ENCODE measurements around the gene PCDHGA8.
"Not testable (repeated sequence)": the region's sequence is repeated elsewhere in the genome, so short reads cannot be mapped to it uniquely, and the experiment has no call there.

PCDHGA8 gene

DNA sequence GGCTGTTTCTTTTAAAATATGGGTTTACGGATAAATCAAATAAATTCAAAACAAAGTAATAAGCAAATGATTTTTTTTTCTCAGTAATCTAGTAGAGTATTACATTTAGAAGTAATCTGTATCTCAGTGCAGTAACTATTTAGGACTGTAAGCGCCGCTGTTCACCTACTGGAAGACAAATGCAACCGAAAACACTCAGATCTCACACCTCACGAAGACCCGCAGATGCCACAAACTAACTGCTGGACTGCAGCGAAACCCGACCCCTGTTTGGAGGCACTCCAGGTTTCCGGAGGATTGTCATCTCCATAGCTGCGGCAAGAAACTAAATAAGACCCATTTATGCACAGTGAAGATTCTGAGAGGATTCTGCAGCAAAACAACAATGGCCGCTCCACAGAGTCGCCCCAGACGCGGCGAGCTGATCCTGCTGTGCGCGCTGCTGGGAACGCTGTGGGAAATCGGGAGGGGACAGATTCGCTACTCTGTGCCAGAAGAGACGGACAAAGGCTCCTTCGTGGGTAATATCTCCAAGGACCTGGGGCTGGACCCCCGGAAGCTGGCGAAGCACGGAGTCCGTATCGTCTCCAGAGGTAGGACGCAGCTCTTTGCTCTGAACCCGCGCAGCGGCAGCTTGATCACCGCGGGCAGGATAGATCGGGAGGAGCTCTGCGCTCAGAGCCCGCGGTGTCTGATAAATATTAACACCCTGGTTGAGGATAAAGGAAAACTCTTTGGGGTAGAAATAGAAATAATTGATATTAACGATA, at the start of gene PCDHGA8:
Gene PCDHGA8, plus strand, starts transcription at position 205 of the 770 bp plus-strand sequence. Its CDS starts 181 bp downstream, at position 386.
- DNase-seq = no peak

DNA sequence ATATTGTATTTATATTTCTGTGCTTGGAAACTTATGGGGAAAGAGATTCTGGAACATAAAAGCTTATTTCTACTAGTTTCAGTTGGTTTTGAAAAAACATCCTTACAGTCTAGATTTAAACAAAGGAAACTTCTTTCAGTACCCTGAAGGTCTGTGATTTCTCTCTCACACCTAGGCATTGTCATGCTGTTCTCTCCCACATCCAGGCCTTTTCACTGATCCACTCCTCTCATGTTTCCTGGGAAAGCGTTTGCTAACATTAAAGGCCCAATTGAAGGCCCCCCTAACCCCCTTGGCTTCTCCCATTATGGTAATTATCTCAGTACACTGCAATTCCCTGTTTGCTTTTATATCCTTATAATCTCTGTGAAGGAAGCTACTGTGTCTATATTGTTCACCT, 49.7 kb upstream of the PCDHGA8 start:
- DNase-seq = no peak

DNA sequence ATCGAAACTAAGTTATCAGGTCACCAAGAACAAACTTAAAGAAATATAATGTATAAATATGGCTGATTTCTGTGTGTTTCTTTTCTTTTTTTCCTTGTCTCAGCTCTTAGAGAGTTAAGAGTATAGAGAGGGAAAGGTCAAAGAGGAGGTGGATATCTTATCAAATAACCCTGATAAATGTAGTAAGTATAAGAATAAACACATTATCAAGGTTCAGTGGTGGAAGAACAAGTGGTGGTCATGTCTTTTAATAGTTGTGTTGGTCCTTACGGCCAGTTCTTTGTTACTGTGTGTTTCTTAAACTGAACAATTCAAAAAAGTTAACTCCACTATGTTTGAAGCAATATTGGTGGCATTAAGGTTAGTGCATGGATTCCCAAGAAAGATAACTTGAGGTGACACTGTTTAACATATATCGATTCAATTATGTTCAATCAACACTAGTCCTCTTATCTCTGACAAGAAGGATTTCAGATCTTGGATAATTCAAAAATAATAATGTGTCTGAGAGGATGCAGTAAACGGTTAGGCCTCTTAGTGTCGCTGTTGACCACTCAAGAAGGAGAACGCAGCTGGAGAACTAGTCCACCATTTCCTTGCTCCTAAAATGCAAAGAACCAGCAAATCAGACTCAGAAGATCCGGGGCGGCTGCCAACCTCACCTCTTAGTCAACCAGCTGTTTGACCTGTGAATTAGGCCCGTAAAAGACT, 49.0 kb upstream of the PCDHGA8 start, which contains the start of gene PCDHGA3:
Gene PCDHGA3, plus strand, starts transcription at position 588 of the 711 bp plus-strand sequence. CDS start 205 bp downstream, outside the sequence.
- DNase-seq = no peak

DNA sequence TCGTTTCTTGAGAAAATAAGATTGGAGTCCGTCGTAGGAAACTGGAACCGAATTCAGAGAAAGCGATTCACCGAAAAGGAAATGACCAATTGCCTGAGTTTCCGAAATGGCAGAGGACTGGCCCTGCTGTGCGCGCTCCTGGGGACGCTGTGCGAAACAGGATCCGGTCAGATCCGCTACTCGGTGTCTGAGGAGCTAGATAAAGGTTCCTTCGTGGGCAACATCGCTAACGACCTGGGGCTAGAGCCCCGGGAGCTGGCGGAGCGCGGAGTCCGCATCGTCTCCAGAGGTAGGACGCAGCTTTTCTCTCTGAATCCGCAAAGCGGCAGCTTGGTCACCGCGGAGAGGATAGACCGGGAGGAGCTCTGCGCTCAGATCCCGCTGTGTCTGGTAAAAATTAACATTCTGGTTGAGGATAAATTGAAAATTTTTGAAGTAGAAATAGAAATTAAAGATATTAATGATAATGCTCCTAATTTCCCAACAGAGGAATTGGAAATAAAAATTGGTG, 48.4 kb upstream of the PCDHGA8 start:
- no peak for DNase-seq

DNA sequence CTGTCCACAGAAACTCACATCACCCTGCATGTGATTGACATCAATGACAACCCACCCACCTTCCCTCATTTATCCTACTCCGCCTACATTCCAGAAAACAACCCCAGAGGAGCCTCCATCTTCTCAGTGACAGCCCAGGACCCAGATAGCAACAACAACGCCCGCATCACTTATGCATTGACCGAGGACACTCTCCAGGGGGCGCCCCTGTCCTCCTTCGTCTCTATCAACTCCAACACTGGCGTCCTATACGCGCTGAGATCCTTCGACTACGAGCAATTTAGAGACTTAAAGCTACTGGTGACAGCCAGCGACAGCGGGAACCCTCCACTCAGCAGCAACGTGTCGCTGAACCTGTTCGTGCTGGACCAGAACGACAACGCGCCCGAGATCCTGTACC, 47.1 kb upstream of the PCDHGA8 start:
- DNase-seq = no peak

DNA sequence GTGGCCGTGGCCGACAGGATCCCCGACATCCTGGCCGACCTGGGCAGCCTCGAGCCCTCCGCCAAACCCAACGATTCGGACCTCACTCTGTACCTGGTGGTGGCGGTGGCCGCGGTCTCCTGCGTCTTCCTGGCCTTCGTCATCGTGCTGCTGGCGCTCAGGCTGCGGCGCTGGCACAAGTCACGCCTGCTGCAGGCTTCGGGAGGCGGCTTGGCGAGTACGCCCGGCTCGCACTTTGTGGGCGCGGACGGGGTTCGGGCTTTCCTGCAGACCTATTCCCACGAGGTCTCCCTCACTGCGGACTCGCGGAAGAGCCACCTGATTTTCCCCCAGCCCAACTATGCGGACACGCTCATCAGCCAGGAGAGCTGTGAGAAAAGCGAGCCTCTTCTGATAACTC, 46.4 kb upstream of the PCDHGA8 start:
- not testable (repeated sequence) for DNase-seq

DNA sequence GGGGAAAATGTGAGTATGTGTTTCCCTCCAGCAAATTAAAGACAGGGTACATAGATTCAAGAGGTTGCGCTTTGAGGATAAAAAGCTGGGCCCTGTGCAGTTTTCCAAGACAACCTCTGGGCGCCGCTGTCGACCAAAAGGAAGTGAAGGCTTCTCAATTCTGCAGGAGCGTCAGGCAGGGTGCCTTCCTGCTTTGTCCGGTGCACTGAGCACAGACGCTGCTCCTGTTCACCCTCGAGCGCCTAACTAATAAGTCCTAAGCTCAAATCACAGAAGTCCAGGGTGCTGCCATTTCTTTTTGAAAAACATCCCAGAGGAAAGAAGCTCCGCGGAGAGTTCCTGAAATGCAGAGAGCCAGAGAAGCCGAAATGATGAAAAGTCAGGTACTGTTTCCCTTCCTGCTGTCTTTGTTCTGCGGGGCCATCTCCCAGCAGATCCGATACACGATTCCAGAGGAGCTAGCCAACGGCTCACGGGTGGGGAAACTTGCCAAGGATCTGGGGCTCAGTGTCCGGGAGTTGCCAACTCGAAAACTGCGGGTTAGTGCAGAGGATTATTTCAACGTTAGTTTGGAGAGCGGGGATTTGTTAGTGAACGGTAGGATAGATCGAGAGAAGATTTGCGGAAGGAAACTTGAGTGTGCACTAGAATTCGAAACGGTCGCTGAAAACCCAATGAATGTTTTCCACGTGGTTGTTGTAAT, 42.4 kb upstream of the PCDHGA8 start, which contains the start of gene PCDHGB1:
Gene PCDHGB1, plus strand, starts transcription at position 183 of the 703 bp plus-strand sequence. Its CDS starts 162 bp downstream, at position 345.
- DNase-seq = no peak

DNA sequence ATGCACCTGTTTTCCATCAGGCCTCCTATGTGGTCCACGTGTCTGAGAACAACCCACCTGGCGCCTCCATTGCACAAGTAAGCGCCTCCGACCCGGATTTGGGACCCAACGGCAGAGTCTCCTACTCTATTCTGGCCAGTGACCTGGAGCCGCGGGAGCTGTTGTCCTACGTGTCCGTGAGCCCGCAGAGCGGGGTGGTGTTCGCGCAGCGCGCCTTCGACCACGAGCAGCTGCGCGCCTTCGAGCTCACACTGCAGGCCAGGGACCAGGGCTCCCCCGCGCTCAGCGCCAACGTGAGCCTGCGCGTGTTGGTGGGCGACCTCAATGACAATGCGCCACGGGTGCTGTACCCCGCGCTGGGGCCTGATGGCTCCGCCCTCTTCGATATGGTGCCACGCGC, 40.8 kb upstream of the PCDHGA8 start:
- DNase-seq = no peak

DNA sequence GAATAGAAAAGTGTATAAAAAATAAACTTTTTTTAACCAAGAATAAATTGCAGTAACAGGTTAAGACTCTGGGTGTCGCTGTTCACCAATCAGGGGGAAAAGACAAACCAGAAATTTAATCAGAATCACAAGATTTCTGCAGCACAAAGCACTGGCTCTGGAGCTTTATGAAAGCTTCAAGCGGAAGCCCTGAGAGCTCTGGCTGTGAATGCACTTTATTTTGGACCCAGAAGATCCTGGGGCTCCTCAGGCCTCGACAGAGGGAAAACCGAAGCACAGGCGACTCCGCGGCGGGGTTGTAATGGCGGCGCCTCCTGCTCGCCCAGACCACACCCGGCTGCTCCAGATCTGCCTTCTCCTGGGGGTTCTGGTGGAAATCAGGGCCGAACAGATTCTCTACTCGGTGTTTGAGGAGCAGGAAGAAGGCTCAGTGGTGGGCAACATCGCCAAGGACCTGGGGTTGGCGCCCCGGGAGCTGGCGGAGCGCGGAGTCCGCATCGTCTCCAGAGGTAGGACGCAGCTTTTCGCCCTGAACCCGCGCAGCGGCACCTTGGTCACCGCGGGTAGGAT, 37.4 kb upstream of the PCDHGA8 start, which contains the start of gene PCDHGA4:
Gene PCDHGA4, plus strand, starts transcription at position 122 of the 570 bp plus-strand sequence. Its CDS starts 87 bp downstream, at position 209.
- no peak for DNase-seq

DNA sequence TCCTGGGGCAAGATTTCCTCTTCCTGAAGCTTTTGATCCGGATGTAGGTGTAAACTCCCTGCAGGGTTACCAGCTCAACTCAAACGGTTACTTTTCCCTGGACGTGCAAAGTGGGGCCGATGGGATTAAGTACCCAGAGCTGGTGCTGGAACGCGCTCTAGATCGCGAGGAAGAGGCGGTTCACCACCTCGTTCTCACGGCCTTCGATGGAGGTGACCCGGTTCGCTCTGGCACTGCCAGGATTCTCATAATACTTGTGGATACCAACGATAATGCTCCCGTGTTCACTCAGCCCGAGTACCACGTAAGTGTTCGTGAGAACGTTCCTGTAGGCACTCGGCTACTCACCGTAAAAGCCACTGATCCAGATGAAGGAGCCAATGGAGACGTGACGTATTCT, 36.8 kb upstream of the PCDHGA8 start:
- no peak for DNase-seq

DNA sequence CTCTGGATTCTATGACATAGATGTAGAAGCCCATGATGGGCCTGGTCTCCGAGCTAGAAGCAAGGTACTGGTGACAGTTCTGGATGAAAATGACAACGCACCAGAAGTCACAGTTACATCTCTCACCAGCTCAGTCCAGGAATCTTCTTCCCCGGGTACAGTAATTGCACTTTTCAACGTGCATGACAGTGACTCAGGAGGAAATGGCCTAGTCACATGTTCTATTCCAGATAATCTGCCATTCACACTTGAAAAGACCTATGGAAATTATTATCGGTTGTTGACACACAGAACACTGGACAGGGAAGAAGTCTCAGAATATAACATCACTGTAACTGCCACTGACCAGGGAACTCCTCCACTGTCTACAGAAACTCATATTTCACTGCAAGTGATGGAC, 36.3 kb upstream of the PCDHGA8 start:
- DNase-seq = no peak

DNA sequence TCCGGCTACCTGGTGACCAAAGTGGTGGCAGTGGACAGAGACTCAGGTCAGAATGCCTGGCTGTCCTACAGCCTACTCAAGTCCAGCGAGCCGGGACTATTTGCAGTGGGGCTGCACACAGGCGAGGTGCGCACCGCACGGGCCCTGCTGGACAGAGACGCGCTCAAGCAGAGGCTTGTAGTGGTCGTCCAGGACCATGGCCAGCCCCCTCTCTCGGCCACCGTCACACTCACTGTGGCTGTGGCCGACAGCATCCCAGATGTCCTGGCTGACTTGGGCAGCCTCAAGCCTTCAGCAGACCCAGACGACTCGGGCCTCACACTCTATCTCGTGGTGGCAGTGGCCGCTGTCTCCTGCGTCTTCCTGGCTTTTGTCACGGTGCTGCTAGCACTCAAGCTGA, 35.5 kb upstream of the PCDHGA8 start:
- DNase-seq = no peak

DNA sequence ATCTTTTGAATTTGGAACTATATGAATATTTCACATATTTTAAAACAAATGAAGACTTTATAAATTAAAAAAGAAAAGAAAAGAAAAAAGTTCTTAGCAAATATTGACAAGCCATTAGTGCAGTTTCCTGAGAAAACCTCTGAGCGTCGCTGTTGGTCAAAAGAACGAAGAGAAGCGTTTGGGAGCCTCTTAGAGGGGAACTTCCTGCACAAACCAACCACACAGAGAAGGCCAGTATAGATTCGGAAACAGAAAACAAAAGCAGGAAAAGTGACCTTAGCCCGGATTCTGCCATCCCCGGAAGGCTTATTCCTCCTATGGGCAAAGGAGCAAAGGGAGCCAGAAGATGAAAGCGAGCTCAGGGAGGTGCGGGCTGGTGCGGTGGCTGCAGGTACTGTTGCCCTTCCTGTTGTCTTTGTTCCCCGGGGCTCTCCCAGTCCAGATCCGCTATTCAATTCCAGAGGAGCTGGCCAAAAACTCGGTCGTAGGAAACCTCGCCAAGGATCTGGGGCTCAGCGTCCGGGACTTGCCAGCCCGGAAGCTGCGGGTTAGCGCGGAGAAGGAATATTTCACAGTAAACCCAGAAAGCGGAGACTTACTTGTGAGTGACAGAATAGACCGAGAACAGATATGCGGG, 32.5 kb upstream of the PCDHGA8 start, which contains the start of gene PCDHGB2:
Gene PCDHGB2, plus strand, starts transcription at position 205 of the 637 bp plus-strand sequence. Its CDS starts 142 bp downstream, at position 347.
- DNase-seq = no peak

DNA sequence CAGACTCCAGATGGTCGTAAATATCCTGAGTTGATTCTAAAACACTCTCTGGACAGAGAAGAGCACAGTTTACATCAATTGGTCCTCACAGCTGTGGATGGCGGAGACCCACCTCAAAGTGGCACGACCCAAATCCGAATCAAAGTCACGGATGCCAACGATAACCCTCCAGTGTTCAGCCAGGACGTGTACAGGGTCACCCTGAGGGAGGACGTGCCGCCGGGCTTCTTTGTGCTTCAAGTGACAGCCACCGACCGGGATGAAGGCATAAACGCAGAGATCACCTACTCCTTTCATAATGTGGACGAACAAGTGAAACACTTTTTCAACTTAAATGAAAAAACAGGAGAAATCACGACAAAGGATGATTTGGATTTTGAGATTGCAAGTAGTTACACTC, 31.7 kb upstream of the PCDHGA8 start:
- no peak for DNase-seq

DNA sequence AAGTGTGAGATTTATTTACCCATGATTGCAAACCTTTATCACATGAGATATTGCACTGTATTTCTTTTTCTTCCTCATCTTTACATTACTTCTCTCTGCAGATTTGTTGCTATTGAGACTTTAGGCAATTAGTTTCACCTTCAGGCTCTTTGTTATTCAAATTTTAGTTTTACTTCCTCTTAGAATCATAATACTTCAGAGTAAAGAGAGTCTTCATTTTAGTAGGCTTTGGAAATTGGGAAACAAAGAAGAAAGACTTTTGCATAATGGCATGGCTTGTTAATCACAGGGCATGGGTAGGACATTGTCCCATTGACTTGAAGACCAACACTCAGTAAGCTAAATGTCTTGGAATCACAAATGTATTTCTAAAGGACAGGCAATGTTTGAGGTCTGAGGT, 29.7 kb upstream of the PCDHGA8 start:
- no peak for DNase-seq

DNA sequence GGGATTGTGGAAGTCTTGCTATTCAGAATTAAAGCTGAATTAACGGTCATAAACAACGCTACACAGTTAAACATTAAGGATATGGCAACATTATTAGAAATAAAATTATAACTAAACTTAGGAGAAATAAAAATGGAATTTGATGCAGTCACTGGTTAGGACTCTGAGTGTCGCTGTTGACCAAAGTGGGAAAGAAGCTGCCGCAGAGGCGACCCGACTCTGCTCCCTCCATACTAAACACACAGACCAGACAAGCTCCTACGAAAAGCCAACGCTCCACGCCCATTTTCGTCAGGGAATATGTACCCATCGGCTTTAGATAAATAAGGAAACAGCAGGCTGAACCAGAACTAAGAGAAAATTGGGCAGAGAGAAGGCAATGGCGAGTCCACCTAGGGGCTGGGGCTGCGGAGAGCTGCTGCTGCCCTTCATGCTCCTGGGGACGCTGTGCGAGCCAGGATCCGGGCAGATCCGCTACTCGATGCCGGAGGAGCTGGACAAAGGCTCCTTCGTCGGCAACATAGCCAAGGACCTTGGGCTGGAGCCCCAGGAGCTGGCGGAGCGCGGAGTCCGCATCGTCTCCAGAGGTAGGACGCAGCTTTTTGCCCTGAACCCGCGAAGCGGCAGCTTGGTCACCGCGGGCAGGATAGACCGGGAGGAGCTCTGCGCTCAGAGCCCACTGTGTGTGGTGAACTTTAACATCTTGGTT, 28.3 kb upstream of the PCDHGA8 start, which contains the start of gene PCDHGA5:
Gene PCDHGA5, plus strand, starts transcription at position 211 of the 709 bp plus-strand sequence. Its CDS starts 169 bp downstream, at position 380.
- no peak for DNase-seq

DNA sequence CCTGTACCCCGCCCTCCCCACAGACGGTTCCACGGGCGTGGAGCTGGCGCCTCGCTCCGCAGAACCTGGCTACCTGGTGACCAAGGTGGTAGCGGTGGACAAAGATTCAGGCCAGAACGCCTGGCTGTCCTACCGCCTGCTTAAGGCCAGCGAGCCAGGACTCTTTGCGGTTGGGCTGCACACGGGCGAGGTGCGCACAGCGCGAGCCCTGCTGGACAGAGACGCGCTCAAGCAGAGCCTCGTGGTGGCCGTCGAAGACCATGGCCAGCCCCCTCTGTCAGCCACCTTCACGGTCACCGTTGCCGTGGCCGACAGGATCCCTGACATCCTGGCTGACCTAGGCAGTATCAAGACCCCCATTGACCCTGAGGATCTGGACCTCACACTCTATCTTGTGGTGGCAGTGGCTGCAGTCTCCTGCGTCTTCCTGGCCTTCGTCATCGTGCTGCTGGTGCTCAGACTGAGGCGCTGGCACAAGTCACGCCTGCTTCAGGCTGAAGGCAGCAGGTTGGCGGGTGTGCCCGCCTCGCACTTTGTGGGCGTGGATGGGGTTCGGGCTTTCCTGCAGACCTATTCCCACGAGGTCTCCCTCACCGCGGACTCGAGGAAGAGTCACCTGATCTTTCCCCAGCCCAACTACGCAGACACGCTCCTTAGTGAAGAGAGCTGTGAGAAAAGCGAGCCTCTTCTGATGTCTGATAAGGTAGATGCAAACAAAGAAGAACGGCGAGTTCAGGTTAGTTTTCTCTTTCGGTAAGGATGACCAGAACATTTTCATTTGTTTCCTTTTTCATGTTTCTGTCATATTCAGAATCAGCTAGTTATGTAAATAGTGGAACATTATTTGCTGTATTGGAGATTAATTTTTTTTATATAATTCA, 26.2 kb upstream of the PCDHGA8 start:
- no peak for DNase-seq

DNA sequence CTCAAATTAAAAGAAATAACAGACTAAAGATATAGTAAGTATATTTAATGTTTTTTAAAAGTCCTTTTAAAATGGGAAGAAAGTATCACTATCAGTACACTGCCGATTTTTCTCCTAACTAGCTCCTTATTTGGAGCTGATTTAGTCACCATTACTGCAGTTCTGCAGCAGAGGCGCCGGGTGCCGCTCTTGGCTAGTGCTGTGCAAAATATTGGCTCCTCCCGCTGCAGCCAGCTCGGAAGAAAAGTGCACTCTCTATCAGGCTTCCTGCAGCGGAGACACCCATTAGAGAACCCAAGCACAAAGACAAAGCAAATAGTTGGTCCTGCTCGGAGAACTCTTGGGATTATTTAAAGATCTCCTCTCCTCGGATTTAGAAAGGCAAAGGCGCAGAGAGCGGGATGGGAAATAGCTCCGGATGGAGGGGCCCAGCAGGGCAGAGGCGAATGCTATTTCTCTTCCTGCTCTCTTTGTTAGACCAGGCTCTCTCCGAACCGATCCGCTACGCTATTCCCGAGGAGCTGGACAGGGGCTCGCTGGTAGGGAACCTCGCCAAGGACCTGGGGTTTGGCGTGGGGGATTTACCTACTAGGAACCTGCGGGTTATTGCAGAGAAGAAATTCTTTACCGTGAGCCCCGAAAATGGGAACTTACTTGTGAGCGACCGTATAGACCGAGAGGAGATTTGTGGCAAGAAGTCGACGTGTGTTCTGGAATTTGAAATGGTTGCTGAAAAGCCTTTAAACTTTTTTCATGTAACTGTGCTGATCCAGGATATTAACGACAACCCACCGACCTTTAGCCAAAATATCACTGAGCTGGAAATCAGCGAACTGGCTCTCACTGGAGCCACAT, 22.2 kb upstream of the PCDHGA8 start, which contains the start of gene PCDHGB3:
Gene PCDHGB3, plus strand, starts transcription at position 249 of the 855 bp plus-strand sequence. Its CDS starts 153 bp downstream, at position 402.
- DNase-seq = peak; percentile 13

Data from CD4-positive, alpha-beta T cell treated with Interferon gamma for 1 hour (primary cell).